Activated T-cell treated with anti-CD3 and anti-CD28 coated beads, Interleukin-2, amount 50 U/mL, for 24 hours (primary cell): ENCODE measurements around the gene FBLN2.
"Not testable (repeated sequence)": the region's sequence is repeated elsewhere in the genome, so short reads cannot be mapped to it uniquely, and the experiment has no call there.

Experiments used
- DNase-seq: peaks from one replicate; pipeline ENCODE4 v3.0.0-alpha.2; 2020
- H3K27ac Mint-ChIP-seq: 2 replicates; pipeline ENCODE4 v1.8.0; 2020; ENCODE audit warnings: mild to moderate bottlenecking, mixed read lengths
- H3K27me3 Mint-ChIP-seq: 2 replicates; pipeline ENCODE4 v1.8.0; 2020; ENCODE audit warnings: mixed read lengths
- H3K36me3 Mint-ChIP-seq: 2 replicates; pipeline ENCODE4 v1.8.0; 2020; ENCODE audit warnings: low read depth, mixed read lengths
- H3K4me1 Mint-ChIP-seq: 2 replicates; pipeline ENCODE4 v1.8.0; 2020; ENCODE audit warnings: low read depth, mixed read lengths
- H3K4me3 Mint-ChIP-seq: 2 replicates; pipeline ENCODE4 v1.8.0; 2020; ENCODE audit warnings: mild to moderate bottlenecking, moderate library complexity, mixed read lengths
- H3K9me3 Mint-ChIP-seq: 2 replicates; pipeline ENCODE4 v1.8.0; 2020; ENCODE audit warnings: mixed read lengths

FBLN2 gene

GRCh38 chr3:13548696-13549622 lies at the start of gene FBLN2:
Gene FBLN2 (plus strand): TSS chr3:13549125. CDS start chr3:13570356, 21,231 bp downstream.
- DNase-seq: peak; percentile 45
- Mint-ChIP-seq H3K9me3 (no peaks in the 10 kb centered on the region), H3K27me3 (peaks cover 84% of the 10 kb centered on the region), H3K27ac (no peak within 1 kb of the TSS), H3K4me1 (peaks cover 26% of the 10 kb centered on the region), H3K4me3 (peak within 1 kb of the TSS; percentile 23), H3K36me3 (no peaks in the 10 kb centered on the region)

GRCh38 chr3:13499246-13499645 lies 49.7 kb upstream of the FBLN2 start:
- not testable (repeated sequence) for H3K36me3 Mint-ChIP-seq, H3K4me1 Mint-ChIP-seq, H3K27me3 Mint-ChIP-seq, H3K9me3 Mint-ChIP-seq, H3K27ac Mint-ChIP-seq, H3K4me3 Mint-ChIP-seq, DNase-seq

GRCh38 chr3:13500133-13500885 lies 48.6 kb upstream of the FBLN2 start:
- Mint-ChIP-seq H3K27me3 (no peaks in the 10 kb centered on the region), H3K9me3 (no peaks in the 10 kb centered on the region), H3K4me3 (no peak overlapping the region), H3K4me1 (peaks cover 3% of the 10 kb centered on the region), H3K27ac (no peak overlapping the region), H3K36me3 (no peaks in the 10 kb centered on the region)
- DNase-seq: no peak

GRCh38 chr3:13501056-13501455 lies 47.9 kb upstream of the FBLN2 start:
- Mint-ChIP-seq H3K9me3 (no peaks in the 10 kb centered on the region), H3K27ac (no peak overlapping the region), H3K4me3 (no peak overlapping the region), H3K36me3 (no peaks in the 10 kb centered on the region), H3K4me1 (peaks cover 3% of the 10 kb centered on the region), H3K27me3 (no peaks in the 10 kb centered on the region)
- no peak for DNase-seq

GRCh38 chr3:13501521-13501920 lies 47.4 kb upstream of the FBLN2 start:
- Mint-ChIP-seq H3K27ac (no peak overlapping the region), H3K4me1 (peaks cover 3% of the 10 kb centered on the region), H3K4me3 (no peak overlapping the region), H3K9me3 (no peaks in the 10 kb centered on the region), H3K36me3 (no peaks in the 10 kb centered on the region), H3K27me3 (no peaks in the 10 kb centered on the region)
- no peak for DNase-seq

- DNase-seq: no peak
- Mint-ChIP-seq H3K4me3 (no peak overlapping the region), H3K36me3 (no peaks in the 10 kb centered on the region), H3K9me3 (no peaks in the 10 kb centered on the region), H3K4me1 (peaks cover 3% of the 10 kb centered on the region), H3K27ac (no peak overlapping the region), H3K27me3 (no peaks in the 10 kb centered on the region)
Observed at GRCh38 chr3:13501958-13502790, 46.8 kb upstream of the FBLN2 start.

GRCh38 chr3:13502791-13503060 lies 46.2 kb upstream of the FBLN2 start:
- H3K36me3 Mint-ChIP-seq: no peaks in the 10 kb centered on the region
- H3K4me1 Mint-ChIP-seq: no peaks in the 10 kb centered on the region
- no peak overlapping the region for H3K4me3 Mint-ChIP-seq
- DNase-seq: no peak
- H3K27ac Mint-ChIP-seq: no peak overlapping the region
- no peaks in the 10 kb centered on the region for H3K9me3 Mint-ChIP-seq
- H3K27me3 Mint-ChIP-seq: no peaks in the 10 kb centered on the region

- H3K9me3 Mint-ChIP-seq: no peaks in the 10 kb centered on the region
- no peak overlapping the region for H3K27ac Mint-ChIP-seq
- no peaks in the 10 kb centered on the region for H3K36me3 Mint-ChIP-seq
- H3K4me3 Mint-ChIP-seq: no peak overlapping the region
- no peaks in the 10 kb centered on the region for H3K27me3 Mint-ChIP-seq
- no peaks in the 10 kb centered on the region for H3K4me1 Mint-ChIP-seq
- DNase-seq: no peak
Observed at GRCh38 chr3:13504161-13504831, 44.6 kb upstream of the FBLN2 start.

GRCh38 chr3:13505147-13506130 lies 43.5 kb upstream of the FBLN2 start:
- no peaks in the 10 kb centered on the region for H3K4me1 Mint-ChIP-seq
- no peaks in the 10 kb centered on the region for H3K27me3 Mint-ChIP-seq
- H3K9me3 Mint-ChIP-seq: no peaks in the 10 kb centered on the region

GRCh38 chr3:13506239-13506638 lies 42.7 kb upstream of the FBLN2 start:
- no peak overlapping the region for H3K4me3 Mint-ChIP-seq

More at GRCh38 chr3:13505147-13506130, 43.5 kb upstream of the FBLN2 start:
- Mint-ChIP-seq H3K4me3 (no peak overlapping the region), H3K36me3 (no peaks in the 10 kb centered on the region), H3K27ac (no peak overlapping the region)
- DNase-seq: no peak

GRCh38 chr3:13506680-13507079 lies 42.2 kb upstream of the FBLN2 start:
- Mint-ChIP-seq H3K9me3 (no peaks in the 10 kb centered on the region), H3K27ac (no peak overlapping the region), H3K4me1 (no peaks in the 10 kb centered on the region), H3K36me3 (no peaks in the 10 kb centered on the region), H3K4me3 (no peak overlapping the region), H3K27me3 (no peaks in the 10 kb centered on the region)
- no peak for DNase-seq

More at GRCh38 chr3:13506239-13506638, 42.7 kb upstream of the FBLN2 start:
- Mint-ChIP-seq H3K27ac (no peak overlapping the region), H3K4me1 (no peaks in the 10 kb centered on the region), H3K9me3 (no peaks in the 10 kb centered on the region), H3K27me3 (no peaks in the 10 kb centered on the region), H3K36me3 (no peaks in the 10 kb centered on the region)
- no peak for DNase-seq

- Mint-ChIP-seq H3K27me3 (no peaks in the 10 kb centered on the region), H3K4me1 (no peaks in the 10 kb centered on the region), H3K36me3 (no peaks in the 10 kb centered on the region), H3K9me3 (no peaks in the 10 kb centered on the region), H3K4me3 (no peak overlapping the region), H3K27ac (no peak overlapping the region)
- no peak for DNase-seq
Observed at GRCh38 chr3:13507247-13507569, 41.7 kb upstream of the FBLN2 start.

- H3K4me1 Mint-ChIP-seq: no peaks in the 10 kb centered on the region
- H3K27me3 Mint-ChIP-seq: no peaks in the 10 kb centered on the region
- no peak for DNase-seq
- H3K27ac Mint-ChIP-seq: no peak overlapping the region
- no peak overlapping the region for H3K4me3 Mint-ChIP-seq
- H3K9me3 Mint-ChIP-seq: no peaks in the 10 kb centered on the region
- H3K36me3 Mint-ChIP-seq: no peaks in the 10 kb centered on the region
Observed at GRCh38 chr3:13507570-13508339, 41.2 kb upstream of the FBLN2 start.
